ENCODE data around the gene RUNX2.

Gene RUNX2

GRCh38 chr6:45450132-45450531 is 122.0 kb downstream of the RUNX2 start:
- Histone ChIP-seq H3K4me3 (no peak overlapping the region), H4K20me1 (no peaks in the 10 kb centered on the region), H3K4me1 (peaks cover 10 to 74% (median 33%) of the 10 kb centered on the region in 10 experiments), H3K36me3 (no peaks in the 10 kb centered on the region), H3K4me2 (no peak overlapping the region), H3K27ac (no peak overlapping the region), H3K9me3 (replicated peaks in 1 of 11) (no peaks in the 10 kb centered on the region), H3K9ac (no peak overlapping the region), H3K27me3 (no peaks in the 10 kb centered on the region)
- TF ChIP-seq Cebpa-rat (IDR thresholded peaks at IDR 0.05) = no peak

GRCh38 chr6:45450831-45451230 is 122.7 kb downstream of the RUNX2 start:
- H3K4me1 ChIP-seq = peaks cover 3 to 69% (median 27%) of the 10 kb centered on the region in 10 experiments; a peak in 19 of 20 replicates
- no peak for TF ChIP-seq Cebpa-rat (IDR thresholded peaks at IDR 0.05)
- H3K9me3 ChIP-seq (replicated peaks in 1 of 11) = no peaks in the 10 kb centered on the region
- no peaks in the 10 kb centered on the region for H4K20me1 ChIP-seq
- H3K27ac ChIP-seq = no peak overlapping the region
- H3K27me3 ChIP-seq = no peaks in the 10 kb centered on the region
- H3K36me3 ChIP-seq = no peaks in the 10 kb centered on the region
- H3K9ac ChIP-seq = no peak overlapping the region
- H3K4me3 ChIP-seq = no peak overlapping the region
- H3K4me2 ChIP-seq = no peak overlapping the region

GRCh38 chr6:45454008-45454911 is 126.1 kb downstream of the RUNX2 start:
- H3K27ac ChIP-seq = peak overlapping the region in 1 of 11 experiments; percentile 15; a peak in 3 of 22 replicates
- no peaks in the 10 kb centered on the region for H4K20me1 ChIP-seq
- H3K9me3 ChIP-seq (replicated peaks in 1 of 11) = no peaks in the 10 kb centered on the region
- TF ChIP-seq Cebpa-rat (IDR thresholded peaks at IDR 0.05) = no peak
- H3K4me2 ChIP-seq = peak overlapping the region in 6 of 11 experiments; percentile 24 to 92 (median 67); a peak in 11 of 22 replicates
- no peak overlapping the region for H3K9ac ChIP-seq
- H3K27me3 ChIP-seq = no peaks in the 10 kb centered on the region
- H3K36me3 ChIP-seq = no peaks in the 10 kb centered on the region
- H3K4me3 ChIP-seq = no peak overlapping the region
- H3K4me1 ChIP-seq = peaks cover 0 to 35% (median 6%) of the 10 kb centered on the region in 10 experiments; a peak in 9 of 20 replicates

GRCh38 chr6:45455408-45455807 is 127.3 kb downstream of the RUNX2 start:
- no peaks in the 10 kb centered on the region for H4K20me1 ChIP-seq
- no peaks in the 10 kb centered on the region for H3K27me3 ChIP-seq
- no peaks in the 10 kb centered on the region for H3K36me3 ChIP-seq

GRCh38 chr6:45457141-45457540 is 129.0 kb downstream of the RUNX2 start:
- H4K20me1 ChIP-seq = no peaks in the 10 kb centered on the region
- no peak overlapping the region for H3K27ac ChIP-seq
- H3K4me2 ChIP-seq = no peak overlapping the region
- H3K4me3 ChIP-seq = no peak overlapping the region
- no peak overlapping the region for H3K9ac ChIP-seq
- no peak for TF ChIP-seq Cebpa-rat (IDR thresholded peaks at IDR 0.05)
- H3K4me1 ChIP-seq = peaks cover 0 to 42% (median 6%) of the 10 kb centered on the region in 10 experiments; a peak in 9 of 20 replicates
- no peaks in the 10 kb centered on the region for H3K36me3 ChIP-seq
- no peaks in the 10 kb centered on the region for H3K27me3 ChIP-seq
- H3K9me3 ChIP-seq (replicated peaks in 1 of 11) = no peaks in the 10 kb centered on the region

More at GRCh38 chr6:45455408-45455807, 127.3 kb downstream of the RUNX2 start:
- H3K4me3 ChIP-seq = no peak overlapping the region
- no peak for TF ChIP-seq Cebpa-rat (IDR thresholded peaks at IDR 0.05)
- peak overlapping the region in 1 of 11 experiments; percentile 18; a peak in 1 of 22 replicates for H3K4me2 ChIP-seq
- no peaks in the 10 kb centered on the region for H3K9me3 ChIP-seq (replicated peaks in 1 of 11)
- H3K4me1 ChIP-seq = peaks cover 0 to 33% (median 6%) of the 10 kb centered on the region in 10 experiments; a peak in 9 of 20 replicates
- H3K27ac ChIP-seq = no peak overlapping the region
- H3K9ac ChIP-seq = no peak overlapping the region

- H3K9me3 ChIP-seq (replicated peaks in 1 of 11) = no peaks in the 10 kb centered on the region
- no peak overlapping the region for H3K4me2 ChIP-seq
- no peaks in the 10 kb centered on the region for H3K36me3 ChIP-seq
- no peaks in the 10 kb centered on the region for H4K20me1 ChIP-seq
- no peak for TF ChIP-seq Cebpa-rat (IDR thresholded peaks at IDR 0.05)
- H3K27ac ChIP-seq = no peak overlapping the region
- peaks cover 0 to 27% (median 5%) of the 10 kb centered on the region in 10 experiments; a peak in 9 of 20 replicates for H3K4me1 ChIP-seq
- H3K27me3 ChIP-seq = no peaks in the 10 kb centered on the region
- no peak overlapping the region for H3K4me3 ChIP-seq
- H3K9ac ChIP-seq = no peak overlapping the region
Measured at GRCh38 chr6:45458672-45459071, 130.5 kb downstream of the RUNX2 start.

GRCh38 chr6:45460166-45460565 is 132.0 kb downstream of the RUNX2 start:
- Histone ChIP-seq H3K4me3 (no peak overlapping the region), H4K20me1 (no peaks in the 10 kb centered on the region), H3K36me3 (no peaks in the 10 kb centered on the region), H3K27me3 (no peaks in the 10 kb centered on the region), H3K27ac (no peak overlapping the region), H3K9ac (no peak overlapping the region), H3K4me2 (no peak overlapping the region), H3K4me1 (peaks cover 0 to 12% (median 0%) of the 10 kb centered on the region in 10 experiments; a peak in 7 of 20 replicates), H3K9me3 (replicated peaks in 1 of 11) (no peaks in the 10 kb centered on the region)
- no peak for TF ChIP-seq Cebpa-rat (IDR thresholded peaks at IDR 0.05)

- Histone ChIP-seq H4K20me1 (no peaks in the 10 kb centered on the region), H3K27me3 (no peaks in the 10 kb centered on the region), H3K9ac (no peak overlapping the region), H3K4me3 (no peak overlapping the region), H3K9me3 (replicated peaks in 1 of 11) (no peaks in the 10 kb centered on the region), H3K4me2 (peak overlapping the region in 3 of 11 experiments; percentile 18 to 43 (median 27); a peak in 6 of 22 replicates), H3K4me1 (peaks cover 0 to 12% (median 0%) of the 10 kb centered on the region in 10 experiments; a peak in 7 of 20 replicates), H3K27ac (no peak overlapping the region), H3K36me3 (no peaks in the 10 kb centered on the region)
- no peak for TF ChIP-seq Cebpa-rat (IDR thresholded peaks at IDR 0.05)
Measured at GRCh38 chr6:45461486-45461885, 133.4 kb downstream of the RUNX2 start.

- H3K27ac ChIP-seq = no peak overlapping the region
- TF ChIP-seq Cebpa-rat (IDR thresholded peaks at IDR 0.05) = no peak
- H3K27me3 ChIP-seq = no peaks in the 10 kb centered on the region
- no peaks in the 10 kb centered on the region for H3K9me3 ChIP-seq (replicated peaks in 1 of 11)
- H3K4me3 ChIP-seq = no peak overlapping the region
- peaks cover 0 to 12% (median 0%) of the 10 kb centered on the region in 10 experiments; a peak in 7 of 20 replicates for H3K4me1 ChIP-seq
- H3K36me3 ChIP-seq = no peaks in the 10 kb centered on the region
- H4K20me1 ChIP-seq = no peaks in the 10 kb centered on the region
- no peak overlapping the region for H3K9ac ChIP-seq
- H3K4me2 ChIP-seq = peak overlapping the region in 3 of 11 experiments; percentile 18 to 43 (median 27); a peak in 4 of 22 replicates
Measured at GRCh38 chr6:45462190-45463134, 134.3 kb downstream of the RUNX2 start.

Measured in BLaER1 treated with 17β-estradiol and CSF1 and Interleukin-3, amounts not matched to agents 10 nM and 100 nM (cell line).